ENCODE results near the gene ADRB2. TPM values are rescaled to one million over a fixed set of nuclear protein-coding genes. Genes with fewer than 3 reads are reported as not detected.

ADRB2 gene
- total RNA-seq, 1 donor = 3.0 TPM

DNA sequence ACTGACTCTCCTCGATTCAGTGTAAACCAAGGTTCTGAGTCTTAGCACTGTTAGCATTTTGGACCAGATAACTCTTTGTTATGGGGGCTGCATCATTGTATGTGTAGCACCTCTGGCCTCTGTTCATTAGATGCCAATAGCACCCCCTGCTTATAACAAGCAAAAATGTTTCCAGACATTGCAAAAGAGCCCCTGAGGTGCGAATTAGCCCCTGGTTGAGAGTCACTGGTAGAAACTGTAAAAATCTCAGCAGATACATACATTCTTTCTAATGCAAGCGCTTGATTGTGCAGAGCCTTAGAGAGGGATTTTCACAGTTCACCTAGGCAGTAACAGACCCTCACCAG is 2.8 kb downstream of the ADRB2 start:
- DNase-seq (ENCODE audit: low read depth in 2 of 3, low spot score in 2 of 3) = no peak

DNA sequence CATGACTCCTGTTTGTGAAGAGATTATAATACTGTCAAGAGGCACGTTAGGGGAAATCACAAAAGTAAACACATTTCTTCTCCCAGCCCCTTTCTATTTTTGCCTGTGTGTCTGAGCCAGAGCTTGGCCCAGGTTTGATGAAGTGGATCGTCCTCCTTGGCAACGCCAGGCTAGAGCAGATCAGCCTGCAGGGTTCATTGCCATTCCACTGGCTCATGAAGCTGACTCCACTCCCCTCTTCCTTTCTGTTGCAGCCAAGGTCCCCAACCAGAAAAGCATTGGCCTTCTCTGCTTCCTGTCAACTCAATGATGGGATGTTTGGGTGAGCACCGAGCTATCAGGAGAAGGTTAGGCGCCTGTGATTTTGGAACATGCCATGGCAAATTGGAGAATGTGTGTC is 3.3 kb downstream of the ADRB2 start:
- no peak for DNase-seq (ENCODE audit: low read depth in 2 of 3, low spot score in 2 of 3)

DNA sequence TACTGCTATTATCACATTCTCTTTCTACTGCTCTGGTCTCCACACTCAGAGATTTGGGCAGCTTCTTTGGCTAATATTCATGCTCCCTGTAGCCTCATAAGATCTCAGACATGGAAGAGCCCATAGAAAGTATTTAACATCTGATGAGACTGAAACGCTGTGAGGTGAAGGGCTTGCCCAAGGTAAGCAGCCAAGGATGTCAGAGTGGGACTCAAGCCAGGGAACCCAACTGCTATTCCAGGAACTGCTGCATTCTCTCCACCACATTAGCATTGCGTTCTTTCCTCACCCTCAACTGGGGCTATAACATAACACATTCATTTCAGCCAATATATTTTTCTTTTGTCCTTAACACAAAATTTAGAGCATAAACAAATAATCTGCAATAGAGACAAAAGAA is 3.8 kb downstream of the ADRB2 start:
- no peak for DNase-seq (ENCODE audit: low read depth in 2 of 3, low spot score in 2 of 3)

DNA sequence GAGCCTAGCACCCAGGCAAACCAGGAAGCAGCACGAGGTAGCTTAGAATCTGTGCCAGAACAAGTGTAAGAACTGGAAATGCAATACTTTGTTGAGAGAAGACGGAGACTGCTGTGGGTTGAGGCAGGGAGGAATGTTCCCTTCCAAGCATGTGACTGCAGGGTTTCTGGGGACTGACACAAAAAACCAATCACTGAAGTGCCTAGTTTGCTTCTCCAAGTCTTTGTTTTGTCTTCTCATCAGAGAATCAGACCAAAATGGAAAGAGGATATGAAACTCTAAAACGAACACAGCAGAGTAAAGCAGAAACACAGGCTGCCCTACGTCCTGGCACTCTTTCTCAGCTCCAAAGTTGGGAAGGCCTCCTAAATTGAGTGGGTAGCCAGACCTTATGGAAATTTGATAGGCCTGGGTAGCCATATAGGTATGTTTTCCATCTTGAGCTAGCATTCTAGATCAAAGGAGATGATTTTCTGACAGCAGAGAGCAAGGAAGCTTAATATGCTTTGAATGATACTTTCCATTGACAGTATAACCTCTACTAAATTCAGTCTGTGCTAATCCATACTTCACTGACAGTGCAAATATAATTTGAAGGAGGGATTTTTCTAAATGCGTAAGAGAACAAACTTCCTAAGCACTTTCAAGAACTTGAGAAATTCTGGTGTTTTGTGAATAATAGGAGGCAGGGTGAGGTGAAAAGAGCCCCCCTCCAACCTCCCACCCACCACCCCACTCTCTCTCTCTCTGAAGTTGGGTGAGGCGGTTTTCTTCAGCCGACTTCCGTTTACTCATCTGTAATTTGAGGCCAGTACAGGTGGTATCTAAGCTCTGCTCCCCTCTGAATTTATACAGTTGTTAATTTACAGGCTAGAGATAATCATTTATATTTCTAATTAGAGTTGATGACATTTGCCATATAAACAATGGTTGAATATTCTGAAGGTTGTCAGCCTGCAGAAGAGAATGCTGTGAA is 5.5 kb downstream of the ADRB2 start:
- no peak for DNase-seq (ENCODE audit: low read depth in 2 of 3, low spot score in 2 of 3)

DNA sequence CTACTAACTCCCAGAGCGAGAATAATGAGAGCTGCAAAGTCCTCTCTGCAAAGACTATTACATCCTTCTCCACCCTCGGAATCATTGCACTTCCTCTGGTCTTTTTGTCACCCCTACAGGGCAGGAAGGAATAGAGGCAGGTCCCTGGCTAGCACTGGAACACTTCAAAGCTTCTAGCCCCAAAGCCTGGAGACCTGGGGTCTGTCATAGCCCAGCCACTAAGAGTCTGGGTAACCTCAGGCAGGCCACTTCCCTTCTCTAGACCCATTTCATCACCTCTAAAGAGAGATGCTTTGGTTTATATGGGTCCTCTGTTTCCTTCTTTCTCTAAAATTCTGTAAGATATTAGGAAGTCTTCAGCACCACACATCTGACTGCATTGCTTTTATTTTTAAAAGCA is 6.7 kb downstream of the ADRB2 start:
- no peak for DNase-seq (ENCODE audit: low read depth in 2 of 3, low spot score in 2 of 3)

DNA sequence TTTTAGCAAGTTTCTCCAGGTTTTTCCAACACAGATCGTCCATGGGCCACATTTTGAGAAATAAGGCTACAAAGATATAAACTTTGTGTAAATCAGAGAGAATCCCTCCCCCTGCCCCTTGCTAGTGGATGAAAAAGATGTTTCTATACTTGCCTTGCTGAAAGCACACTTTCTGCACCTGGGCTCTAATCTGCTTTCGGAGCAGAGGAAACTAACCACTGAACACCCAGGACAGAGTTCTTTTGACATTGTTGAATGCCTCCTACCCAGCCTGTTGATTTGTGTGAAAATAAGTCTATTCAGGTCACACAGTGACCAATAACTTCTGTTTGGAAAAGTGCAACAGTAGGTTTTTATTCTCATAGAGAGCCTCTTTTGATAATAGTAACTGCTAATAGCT is 7.5 kb downstream of the ADRB2 start:
- no peak for DNase-seq (ENCODE audit: low read depth in 2 of 3, low spot score in 2 of 3)

DNA sequence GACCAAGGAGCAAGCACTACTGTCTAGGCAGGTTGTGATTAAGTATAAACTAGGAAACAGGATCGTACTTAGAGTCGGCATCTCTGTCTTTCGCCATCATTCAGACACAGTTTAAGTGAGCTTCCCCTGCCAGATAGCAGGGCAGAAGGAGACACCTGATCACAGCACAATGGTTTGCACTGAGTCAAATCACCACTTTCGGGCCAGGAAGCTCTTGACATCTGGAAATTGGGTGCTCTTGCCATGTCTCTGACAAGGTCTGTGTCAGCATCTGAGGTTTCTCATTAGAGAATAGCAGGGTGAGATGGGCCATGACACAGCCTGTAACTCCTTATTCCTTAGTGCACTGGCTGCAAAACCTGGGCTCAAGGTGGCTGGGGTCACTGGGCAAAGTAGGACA is 8.3 kb downstream of the ADRB2 start:
- DNase-seq (ENCODE audit: low read depth in 2 of 3, low spot score in 2 of 3) = no peak

DNA sequence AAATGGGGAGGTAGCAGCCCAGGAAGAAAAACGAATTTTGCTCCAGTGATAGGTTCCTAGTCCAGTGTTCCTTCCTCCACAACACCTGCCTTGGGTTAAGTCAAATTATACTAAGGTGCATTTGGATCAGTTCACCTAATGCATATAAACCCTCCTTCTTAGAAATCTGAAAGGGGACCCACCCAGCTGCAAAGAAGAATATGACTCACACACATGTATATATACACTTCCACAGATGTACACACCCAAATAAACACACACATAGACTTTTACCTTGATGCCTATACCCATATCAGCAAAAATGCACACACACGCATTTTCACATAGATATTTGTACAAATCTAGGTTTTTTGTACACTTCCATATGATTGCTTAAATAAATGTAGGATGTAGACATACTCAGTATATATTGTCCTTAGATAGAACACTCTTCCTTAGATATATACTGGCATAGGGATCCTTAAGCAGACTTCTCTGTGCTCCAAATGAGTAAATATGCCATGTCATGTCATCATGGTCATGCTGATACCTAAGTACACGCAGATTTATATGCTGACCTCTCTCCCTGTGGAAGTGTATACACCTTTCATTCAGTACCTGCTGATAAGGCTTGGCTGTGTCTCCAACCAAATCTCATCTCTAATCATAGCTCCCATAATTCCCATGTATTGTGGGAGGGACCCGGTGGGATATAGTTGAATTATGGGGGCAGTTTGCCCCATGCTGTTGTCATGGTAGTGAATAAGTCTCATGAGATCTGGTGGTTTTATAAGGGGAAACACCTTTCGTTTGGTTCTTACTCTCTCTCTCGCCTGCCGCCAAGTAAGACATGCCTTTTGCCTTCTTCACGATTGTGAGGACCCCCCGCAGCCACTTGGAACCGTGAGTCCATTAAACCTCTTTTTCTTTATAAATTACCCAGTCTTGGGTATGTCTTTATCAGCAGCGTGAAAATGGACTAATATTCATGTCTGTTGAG is 10.2 kb downstream of the ADRB2 start:
- no peak for DNase-seq (ENCODE audit: low read depth in 2 of 3, low spot score in 2 of 3)

DNA sequence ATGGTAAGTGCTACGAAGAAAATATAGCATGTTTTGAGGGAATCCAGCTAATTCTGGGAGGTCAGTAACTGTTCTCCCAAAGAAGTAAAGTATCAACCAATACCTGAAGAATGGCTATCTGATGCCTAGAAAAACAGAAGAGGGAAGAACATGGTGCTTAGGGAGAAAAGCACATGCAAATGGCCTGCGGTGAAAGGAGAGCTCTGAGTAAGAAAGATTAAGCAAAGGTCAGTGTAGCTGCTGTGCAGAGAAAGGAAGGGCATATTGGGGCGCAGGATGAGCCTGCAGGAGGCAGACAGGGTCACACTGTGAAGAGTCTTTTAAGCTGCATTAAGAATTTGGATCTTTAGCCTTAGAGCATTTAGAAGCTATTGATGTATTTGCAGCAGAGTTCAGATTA is 11.0 kb downstream of the ADRB2 start:
- DNase-seq (ENCODE audit: low read depth in 2 of 3, low spot score in 2 of 3) = no peak

DNA sequence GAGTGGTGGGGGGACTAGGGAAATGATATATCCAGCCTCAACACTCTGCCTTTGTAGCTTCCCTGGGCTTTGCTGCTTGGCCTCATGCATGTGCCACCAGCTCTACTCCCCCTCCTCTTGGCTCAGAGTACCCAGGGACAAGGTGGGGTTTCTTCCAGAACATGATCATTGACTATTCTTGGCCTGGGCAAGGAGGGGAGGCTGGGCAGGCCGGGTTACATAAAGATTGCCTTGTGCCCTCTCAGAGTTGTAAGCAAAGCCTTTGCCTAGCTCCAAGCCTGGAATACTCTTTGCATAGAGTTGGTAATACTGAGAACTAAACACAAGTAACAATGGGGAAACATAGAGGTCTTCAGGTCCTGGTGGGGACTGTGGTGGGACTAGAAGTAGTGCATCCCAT is 11.9 kb downstream of the ADRB2 start:
- DNase-seq (ENCODE audit: low read depth in 2 of 3, low spot score in 2 of 3) = no peak

DNA sequence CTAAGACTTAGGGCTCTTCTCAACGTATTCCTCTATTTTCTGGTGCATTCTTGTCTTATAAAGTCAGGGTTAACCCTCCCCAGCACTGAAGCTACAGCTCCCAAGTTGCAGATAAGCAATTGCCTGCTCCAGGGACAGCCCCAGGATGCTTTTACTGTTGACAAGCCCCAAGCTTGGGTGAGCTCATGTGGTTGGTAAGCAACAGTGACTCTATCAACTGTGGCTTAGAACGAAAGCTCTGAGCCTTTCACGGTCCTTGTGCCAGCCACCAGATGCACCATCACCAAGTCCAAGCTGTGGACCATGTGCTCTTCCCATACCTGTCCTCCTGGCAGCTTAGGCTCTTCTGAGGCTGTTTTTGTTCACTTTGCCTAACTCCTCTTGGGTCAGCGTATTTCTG is 13.5 kb downstream of the ADRB2 start:
- DNase-seq (ENCODE audit: low read depth in 2 of 3, low spot score in 2 of 3) = no peak

DNA sequence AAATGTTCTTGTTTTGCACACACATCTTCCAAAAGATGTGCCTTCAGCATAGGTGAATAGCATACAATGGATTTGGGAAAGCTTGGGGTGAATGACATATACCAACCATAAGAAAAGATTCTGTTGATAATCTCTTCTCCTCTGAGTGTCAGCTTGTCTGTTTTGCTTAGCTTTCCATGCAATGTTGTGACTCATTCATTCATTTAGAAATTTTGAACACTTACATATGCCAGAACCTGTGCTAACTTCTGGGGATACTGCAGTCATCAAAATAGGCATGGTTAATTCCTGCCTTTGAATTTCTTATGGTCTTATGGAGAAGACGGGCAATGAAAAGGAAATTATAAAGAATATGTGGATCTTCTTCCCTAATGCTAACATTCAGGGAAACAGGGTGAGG is 14.1 kb downstream of the ADRB2 start:
- DNase-seq (ENCODE audit: low read depth in 2 of 3, low spot score in 2 of 3) = no peak

DNA sequence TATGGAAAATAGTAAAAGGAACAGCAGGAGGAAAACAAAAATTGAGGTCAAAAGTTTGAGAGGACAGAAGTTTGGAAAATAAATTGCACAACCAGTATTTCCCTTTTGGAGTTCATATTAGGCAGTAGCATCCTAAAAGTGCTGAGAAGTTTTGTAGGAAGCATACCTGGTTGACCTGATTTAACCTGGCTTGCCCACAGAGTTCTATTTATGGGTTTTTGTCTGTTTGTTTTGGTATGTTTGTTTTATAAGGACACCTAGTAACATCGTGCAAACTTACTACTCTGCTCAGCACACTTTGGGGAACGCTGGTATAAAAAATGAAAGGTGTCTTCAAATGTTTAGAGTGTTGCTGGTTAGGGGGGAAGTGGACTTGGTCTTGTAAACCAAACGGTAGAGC is 15.1 kb downstream of the ADRB2 start:
- DNase-seq (ENCODE audit: low read depth in 2 of 3, low spot score in 2 of 3) = no peak

DNA sequence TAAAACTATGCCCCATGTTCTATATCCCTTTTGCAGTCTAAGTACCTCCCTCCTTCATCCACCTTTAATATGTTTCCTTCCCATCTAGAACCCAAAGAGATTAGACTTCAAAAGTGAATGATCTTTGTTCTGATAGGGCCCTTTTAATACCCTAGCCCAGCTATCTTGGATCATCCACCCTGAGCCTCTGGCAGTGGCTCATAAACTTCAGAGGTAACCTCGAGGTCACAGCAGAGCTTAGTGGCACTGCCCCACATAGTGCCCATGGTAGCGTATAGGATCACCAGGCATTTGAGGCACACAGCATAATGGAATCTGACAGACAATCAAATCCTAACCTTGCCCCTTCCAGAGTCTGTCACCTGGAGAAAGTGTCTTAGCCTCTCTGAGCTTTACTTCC is 15.8 kb downstream of the ADRB2 start:
- no peak for DNase-seq (ENCODE audit: low read depth in 2 of 3, low spot score in 2 of 3)

DNA sequence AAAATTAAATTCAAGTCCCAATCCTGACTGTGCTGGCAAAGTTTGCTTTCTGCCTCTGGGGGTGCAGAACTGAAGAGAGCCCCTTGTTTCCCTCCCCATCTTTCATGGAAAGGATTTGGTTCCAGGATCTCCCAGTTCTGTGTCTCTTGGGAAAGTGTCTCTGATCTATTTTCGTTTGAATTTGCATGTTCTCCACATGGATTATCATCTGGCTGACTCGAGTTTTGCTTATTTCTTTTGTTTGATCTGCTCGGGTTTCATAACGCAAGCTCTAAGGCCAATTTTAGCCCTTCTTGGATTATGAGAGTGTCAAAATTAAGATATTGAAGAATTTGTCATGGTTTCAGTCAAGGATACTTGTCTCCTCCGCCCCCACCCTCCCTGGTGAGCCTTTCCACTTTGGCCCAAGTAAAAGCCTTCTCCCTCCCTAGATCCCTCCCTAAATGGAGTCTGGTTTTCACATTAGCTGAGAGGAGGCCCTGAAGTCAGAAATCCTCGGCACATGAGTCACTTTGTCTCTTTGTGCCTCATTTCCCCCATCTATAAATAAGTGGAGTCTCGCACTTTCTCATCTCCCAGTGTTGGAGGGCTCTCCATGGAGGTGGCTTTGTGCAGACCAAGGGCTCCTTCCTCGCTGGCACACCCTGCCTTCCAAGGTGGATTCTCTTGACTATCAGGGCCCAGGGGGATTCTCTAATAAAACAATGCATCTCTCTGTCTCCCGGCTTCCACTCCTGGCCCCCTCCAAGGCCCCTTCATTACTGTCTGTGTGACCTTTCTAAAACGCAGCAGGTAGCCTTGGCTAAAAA is 17.3 kb downstream of the ADRB2 start:
- DNase-seq (ENCODE audit: low read depth in 2 of 3, low spot score in 2 of 3) = no peak

DNA sequence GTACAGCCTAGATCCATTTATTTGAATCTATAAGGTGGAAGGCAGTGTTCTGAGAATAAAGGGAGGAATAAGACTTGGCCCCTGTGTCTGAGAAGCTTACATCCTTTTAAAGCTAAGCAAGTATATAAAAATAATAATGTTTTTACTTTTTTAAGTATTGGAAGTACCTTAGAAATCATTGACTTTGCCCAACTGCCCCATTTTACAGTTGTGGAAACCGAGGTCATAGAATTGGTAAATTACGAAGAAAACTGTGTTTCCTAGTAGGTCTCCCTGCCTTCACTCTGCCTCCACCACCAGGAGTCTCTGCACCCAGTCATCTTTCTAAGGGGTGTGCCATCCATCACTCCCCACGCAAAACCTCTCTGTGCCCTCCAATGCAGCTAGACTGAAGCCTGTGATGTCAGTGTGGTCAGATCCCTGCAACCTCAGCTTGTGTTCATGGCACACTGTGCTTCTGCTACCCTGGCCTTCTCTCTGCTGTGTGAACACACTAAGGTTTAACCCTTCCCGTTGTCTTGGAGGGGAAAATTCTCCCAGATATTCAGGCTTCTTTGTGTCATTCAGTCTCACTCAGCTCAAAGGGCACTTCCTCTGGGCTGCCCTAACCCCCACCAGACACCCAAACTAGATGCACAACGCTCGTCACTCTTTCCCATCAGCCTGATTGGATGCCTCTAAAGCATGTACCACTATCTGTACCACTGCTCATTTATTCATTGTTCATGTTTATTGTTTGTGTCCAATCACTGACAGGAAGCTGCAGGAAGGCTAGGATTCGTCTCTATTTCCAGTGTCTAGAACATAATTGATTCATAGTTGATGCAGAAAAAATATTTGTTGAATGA is 18.2 kb downstream of the ADRB2 start:
- DNase-seq (ENCODE audit: low read depth in 2 of 3, low spot score in 2 of 3) = no peak

DNA sequence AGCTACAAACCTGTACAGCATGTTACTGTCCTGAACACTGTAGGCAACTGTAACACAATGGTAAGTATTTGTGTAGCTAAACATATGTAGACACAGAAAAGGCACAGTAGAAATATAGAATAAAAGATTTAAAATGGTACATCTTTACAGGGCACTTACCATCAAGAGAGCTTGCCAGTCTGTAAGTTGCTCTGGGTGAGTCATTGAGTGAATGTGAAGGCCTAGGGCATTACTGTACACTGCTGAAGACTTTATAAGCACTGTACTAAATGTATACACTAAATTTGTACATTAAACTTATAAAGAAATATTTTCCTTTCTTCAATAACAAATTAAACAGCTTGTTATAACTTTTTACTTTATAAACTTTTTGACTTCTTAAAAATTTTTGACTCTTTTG is 20.5 kb downstream of the ADRB2 start:
- DNase-seq (ENCODE audit: low read depth in 2 of 3, low spot score in 2 of 3) = no peak

DNA sequence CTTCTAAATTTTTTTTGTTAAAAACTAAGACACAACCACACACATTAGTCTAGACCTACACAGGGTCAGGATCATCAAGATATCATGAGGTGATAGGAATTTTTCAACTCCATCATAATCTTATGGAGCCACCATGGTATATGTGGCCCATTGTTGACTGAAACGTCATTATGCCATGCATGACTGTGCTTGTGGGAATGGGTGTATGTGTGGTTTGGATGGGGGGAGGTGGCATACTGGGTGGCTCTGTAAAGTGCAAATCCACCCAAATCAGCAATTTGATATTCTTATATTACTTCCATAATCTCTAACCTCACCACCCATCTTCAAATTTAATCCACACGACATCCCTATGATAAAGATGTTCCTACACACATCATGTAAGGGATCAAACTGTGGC is 21.0 kb downstream of the ADRB2 start:
- DNase-seq (ENCODE audit: low read depth in 2 of 3, low spot score in 2 of 3) = no peak

DNA sequence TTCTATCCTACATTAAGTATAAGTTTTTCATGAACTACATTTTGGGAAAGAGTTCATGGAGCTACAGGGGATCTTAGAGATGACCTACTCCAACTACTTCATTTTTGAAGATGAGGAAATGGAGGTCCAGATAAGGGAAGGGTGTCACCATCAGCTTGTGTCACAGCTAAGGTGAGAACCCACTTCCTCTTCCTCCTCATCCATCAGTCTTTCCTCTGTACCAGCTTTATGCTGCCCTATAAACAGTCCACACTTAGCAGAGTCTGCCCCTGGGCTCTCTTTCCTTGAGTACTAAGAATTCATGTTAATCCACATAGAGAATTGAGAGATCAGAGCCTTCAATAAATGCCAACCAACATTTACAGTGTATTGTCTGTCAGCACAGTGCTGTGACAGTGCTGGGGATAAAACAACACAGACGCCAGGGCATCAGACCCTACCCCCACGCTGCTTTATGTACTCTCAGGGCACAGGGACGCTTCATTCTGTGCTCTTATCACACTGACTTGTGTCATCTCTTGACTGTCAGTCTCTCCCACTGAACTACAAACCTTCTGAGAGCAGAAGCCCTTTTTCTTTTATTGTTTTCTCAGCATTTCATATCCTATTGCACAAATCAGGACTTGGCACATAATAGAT is 22.1 kb downstream of the ADRB2 start:
- DNase-seq (ENCODE audit: low read depth in 2 of 3, low spot score in 2 of 3) = no peak
